ENCODE measurements around the gene DDX56.
"Not testable (repeated sequence)": the region's sequence is repeated elsewhere in the genome, so short reads cannot be mapped to it uniquely, and the experiment has no call there.

Gene DDX56

GRCh38 chr7:44595934-44596635 is 22.4 kb upstream of the DDX56 start:
- DNase-seq: no peak

GRCh38 chr7:44590910-44591309 is 17.2 kb upstream of the DDX56 start:
- DNase-seq: no peak

- no peak for DNase-seq
Observed at GRCh38 chr7:44587843-44588711, 14.4 kb upstream of the DDX56 start.

- no peak for DNase-seq
Observed at GRCh38 chr7:44583146-44583865, 9.6 kb upstream of the DDX56 start.

- DNase-seq: peak; percentile 77 to 89
Observed at GRCh38 chr7:44581879-44582603, 8.3 kb upstream of the DDX56 start, which contains the start of gene TMED4. Gene TMED4 (minus strand): TSS chr7:44582231. CDS start chr7:44582206, 25 bp downstream.

GRCh38 chr7:44580945-44581878 is 7.5 kb upstream of the DDX56 start:
- no peak for DNase-seq

GRCh38 chr7:44576228-44576627 is 2.5 kb upstream of the DDX56 start:
- DNase-seq: no peak

- no peak for DNase-seq
Observed at GRCh38 chr7:44575054-44575453, 1.3 kb upstream of the DDX56 start.

GRCh38 chr7:44574287-44574872 is 672 bp upstream of the DDX56 start:
- DNase-seq: no peak

- no peak for DNase-seq
Observed at GRCh38 chr7:44572771-44573170, 937 bp downstream of the DDX56 start.

GRCh38 chr7:44569959-44570358 is 3.7 kb downstream of the DDX56 start:
- DNase-seq: no peak

- DNase-seq: no peak
Observed at GRCh38 chr7:44568771-44569560, 4.7 kb downstream of the DDX56 start.

GRCh38 chr7:44567884-44568283 is 5.8 kb downstream of the DDX56 start:
- no peak for DNase-seq

- no peak for DNase-seq
Observed at GRCh38 chr7:44566680-44567079, 7.0 kb downstream of the DDX56 start.

GRCh38 chr7:44565795-44566559 is 7.7 kb downstream of the DDX56 start:
- DNase-seq: no peak

GRCh38 chr7:44565097-44565794 is 8.5 kb downstream of the DDX56 start:
- DNase-seq: no peak

GRCh38 chr7:44564606-44565005 is 9.1 kb downstream of the DDX56 start:
- DNase-seq: no peak

GRCh38 chr7:44563171-44563679 is 10.5 kb downstream of the DDX56 start:
- DNase-seq: no peak

GRCh38 chr7:44562622-44562962 is 11.1 kb downstream of the DDX56 start:
- DNase-seq: not testable (repeated sequence)

All from cerebellar nuclear complex (tissue), 1 donor.